Duodenal mucosa (tissue), 2 donors: ENCODE measurements around the gene ZDHHC8.

Experiments used
- H3K27ac ChIP-seq: one replicate; pipeline ENCODE4 v1.7.0; 2013; ENCODE audit warnings: low read depth, low read length
- H3K27me3 ChIP-seq, 2 donors: one replicate each; pipeline ENCODE4 v1.7.0; 2013; ENCODE audit warnings: low read length in 2 of 2, control low read depth in 1 of 2; ENCODE audit not compliant: insufficient read depth in 2 of 2, control insufficient read depth in 1 of 2
- H3K36me3 ChIP-seq, 2 donors: one replicate each; pipeline ENCODE4 v1.7.0; 2013; ENCODE audit warnings: low read length in 2 of 2, control low read depth in 1 of 2; ENCODE audit not compliant: insufficient read depth in 2 of 2, control insufficient read depth in 1 of 2
- H3K4me1 ChIP-seq, 2 donors: one replicate each; pipeline ENCODE4 v1.7.0; 2013; ENCODE audit warnings: low read length in 2 of 2, control low read depth in 1 of 2; ENCODE audit not compliant: insufficient read depth in 2 of 2, control insufficient read depth in 1 of 2
- H3K4me3 ChIP-seq, 2 donors: one replicate each; pipeline ENCODE4 v1.7.0; 2013; ENCODE audit warnings: low read length in 2 of 2, low read depth in 1 of 2
- H3K9ac ChIP-seq, 2 donors: one replicate each; pipeline ENCODE4 v1.7.0; 2013; ENCODE audit warnings: low read length in 2 of 2, low read depth in 1 of 2
- H3K9me3 ChIP-seq, 2 donors: one replicate each; pipeline ENCODE4 v1.7.0; 2013; ENCODE audit warnings: low read length in 2 of 2, control low read depth in 1 of 2; ENCODE audit not compliant: control insufficient read depth in 1 of 2

ZDHHC8 gene

DNA sequence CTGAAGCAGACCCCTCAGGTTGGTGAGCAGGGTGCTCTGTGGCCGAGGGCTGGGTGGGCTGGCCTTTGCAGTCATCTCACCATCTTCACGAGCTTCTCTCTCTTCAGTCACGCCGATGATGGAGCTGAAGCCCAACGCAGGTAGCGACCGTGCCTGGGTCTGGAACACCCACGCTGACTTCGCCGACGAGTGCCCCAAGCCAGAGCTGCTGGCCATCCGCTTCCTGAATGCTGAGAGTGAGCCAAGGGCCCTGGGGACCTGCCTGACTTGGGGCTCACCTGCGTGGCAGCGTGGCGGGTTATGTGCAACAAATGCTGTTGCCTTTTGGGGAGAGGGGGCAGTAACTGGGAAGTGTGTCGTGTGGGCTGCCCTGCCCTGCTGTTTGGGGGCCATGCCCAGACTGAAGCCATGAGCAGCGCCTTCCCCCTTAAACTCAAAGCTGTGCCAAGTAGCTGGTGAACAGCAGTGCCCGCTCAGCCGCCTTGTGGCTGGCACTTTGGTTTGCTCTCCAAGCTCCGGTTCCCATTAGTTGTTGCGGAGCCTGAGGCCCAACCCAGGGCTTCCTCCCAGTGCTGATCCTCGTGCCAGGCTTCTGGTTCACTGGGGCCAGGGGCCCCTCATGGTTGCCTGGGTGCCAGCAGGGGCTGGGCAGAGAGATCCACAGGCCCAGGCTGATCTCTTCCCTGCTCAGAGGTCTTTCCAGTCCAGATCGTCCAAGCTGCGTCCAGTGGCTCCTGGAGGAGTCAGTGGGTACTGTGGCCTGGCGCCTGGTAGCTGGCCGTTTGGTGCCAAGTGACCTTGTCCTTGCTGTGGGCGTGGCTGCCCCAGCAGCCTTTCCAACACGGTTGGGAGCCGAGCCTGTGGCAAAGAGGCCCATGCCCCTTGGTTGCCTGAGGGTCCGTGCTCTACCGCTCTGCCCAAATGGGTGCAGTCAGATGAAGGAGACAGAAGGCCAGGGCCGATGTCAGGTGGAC lies 6.1 kb upstream of the ZDHHC8 start:
- H3K27me3 ChIP-seq = no peaks in the 10 kb centered on the region
- peaks cover 0 to 18% of the 10 kb centered on the region in 2 donors for H3K4me1 ChIP-seq
- H3K27ac ChIP-seq = no peak overlapping the region
- no peak overlapping the region for H3K9ac ChIP-seq
- H3K36me3 ChIP-seq = peaks cover 38 to 59% of the 10 kb centered on the region in 2 donors
- H3K4me3 ChIP-seq = no peak overlapping the region
- H3K9me3 ChIP-seq = no peaks in the 10 kb centered on the region

DNA sequence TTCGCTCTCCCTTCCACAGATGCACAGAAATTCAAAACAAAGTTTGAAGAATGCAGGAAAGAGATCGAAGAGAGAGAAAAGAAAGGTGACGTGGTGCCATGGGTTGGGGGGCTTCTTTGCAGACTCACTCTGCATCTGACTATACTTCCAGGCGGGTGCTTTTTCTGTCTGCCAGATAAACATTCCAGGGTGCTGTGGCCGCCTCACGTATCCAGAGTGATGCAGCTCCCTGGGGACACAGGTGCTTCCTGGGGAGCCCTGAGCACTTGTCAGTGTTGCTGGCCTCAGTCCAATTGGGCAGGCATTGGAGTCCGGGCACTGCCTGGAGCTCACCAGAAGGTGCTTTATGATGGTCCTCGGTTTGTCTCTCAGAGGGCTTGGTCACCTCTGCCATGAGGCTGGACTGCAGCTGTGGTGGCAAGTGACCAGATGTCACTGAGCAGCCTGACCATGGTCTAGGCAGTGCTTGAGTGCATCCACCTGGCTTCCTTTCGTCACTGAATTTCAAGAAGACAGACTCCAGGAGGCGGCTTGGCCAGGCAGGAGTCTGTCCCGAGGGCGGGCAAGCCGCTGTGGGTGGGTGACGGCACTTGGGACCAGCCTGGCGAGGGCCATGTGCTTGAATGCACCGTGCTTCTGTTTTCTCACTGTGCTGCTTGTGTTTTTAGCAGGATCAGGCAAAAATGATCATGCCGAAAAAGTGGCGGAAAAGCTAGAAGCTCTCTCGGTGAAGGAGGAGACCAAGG lies 5.1 kb upstream of the ZDHHC8 start:
- Histone ChIP-seq H3K27ac (no peak overlapping the region), H3K4me1 (peaks cover 0 to 21% of the 10 kb centered on the region in 2 donors), H3K9ac (no peak overlapping the region), H3K36me3 (peaks cover 35 to 53% of the 10 kb centered on the region in 2 donors), H3K4me3 (no peak overlapping the region), H3K27me3 (no peaks in the 10 kb centered on the region), H3K9me3 (no peaks in the 10 kb centered on the region)

DNA sequence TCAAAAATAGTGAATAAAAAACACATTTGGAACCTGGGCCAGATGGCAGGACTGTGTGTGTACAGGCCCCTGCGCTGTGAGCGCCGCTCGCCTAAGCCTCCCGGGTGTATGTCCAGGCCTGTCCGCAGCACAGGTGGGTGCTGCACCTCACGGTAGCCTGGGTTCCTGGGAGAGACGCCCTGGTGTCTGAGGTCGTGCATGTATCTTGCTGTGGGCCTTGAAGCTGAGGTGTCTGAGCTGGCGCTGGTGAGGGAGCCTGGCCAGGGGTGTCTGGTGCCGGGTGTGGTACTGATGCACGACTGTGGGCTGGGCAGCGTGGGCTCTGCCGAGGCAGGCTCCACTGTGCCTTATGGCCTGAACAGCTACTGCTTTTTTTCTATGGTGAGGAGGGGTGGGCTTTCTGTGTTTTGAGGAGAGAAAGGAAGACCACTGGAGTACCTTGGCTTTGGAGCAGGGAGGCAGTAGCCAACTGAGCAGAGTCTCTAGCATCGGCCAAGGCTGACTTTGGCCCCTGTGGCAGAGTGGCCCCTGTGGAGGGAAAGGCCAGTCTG lies 4.2 kb upstream of the ZDHHC8 start:
- Histone ChIP-seq H3K4me3 (no peak overlapping the region), H3K27ac (no peak overlapping the region), H3K9me3 (no peaks in the 10 kb centered on the region), H3K9ac (no peak overlapping the region), H3K4me1 (peaks cover 1 to 25% of the 10 kb centered on the region in 2 donors), H3K27me3 (no peaks in the 10 kb centered on the region), H3K36me3 (peaks cover 30 to 44% of the 10 kb centered on the region in 2 donors)

DNA sequence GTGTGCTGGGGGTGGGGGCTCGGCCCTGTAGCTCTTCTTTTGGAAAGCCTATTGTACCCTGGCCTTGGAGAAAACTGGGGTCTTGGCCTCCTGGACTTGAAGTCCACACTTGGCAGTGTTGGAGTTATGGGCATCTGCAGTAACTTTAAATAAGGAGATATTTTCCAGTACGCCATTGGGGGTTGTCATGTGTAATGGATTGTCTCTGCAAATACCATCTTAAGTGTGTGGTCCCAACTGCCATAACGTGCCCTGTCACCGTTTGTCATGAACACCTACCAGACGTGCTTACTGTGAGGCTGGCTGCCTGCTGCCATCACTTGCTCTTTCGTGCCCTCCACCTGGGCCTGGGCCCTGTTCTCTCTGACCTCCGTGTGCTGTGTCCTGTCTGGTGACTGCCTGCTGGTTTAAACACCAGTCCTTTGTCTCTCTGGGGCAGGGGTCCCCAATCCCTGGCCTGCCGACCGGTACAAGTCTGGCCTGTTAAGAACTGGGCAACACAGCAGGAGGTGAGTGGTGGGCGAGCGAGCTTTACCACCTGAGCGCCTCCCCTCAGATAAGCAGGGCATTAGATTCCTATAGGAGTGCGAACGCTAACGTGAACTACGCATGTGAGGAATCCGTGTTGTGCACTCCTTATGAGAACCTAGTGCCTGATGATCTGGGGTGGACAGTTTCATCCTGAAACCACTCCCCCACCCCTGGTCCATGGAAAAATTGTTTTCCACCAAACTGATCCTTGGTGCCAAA lies 3.6 kb upstream of the ZDHHC8 start:
- Histone ChIP-seq H3K4me3 (no peak overlapping the region), H3K4me1 (peaks cover 7 to 31% of the 10 kb centered on the region in 2 donors), H3K9me3 (no peaks in the 10 kb centered on the region), H3K36me3 (peaks cover 29 to 42% of the 10 kb centered on the region in 2 donors), H3K9ac (no peak overlapping the region), H3K27me3 (no peaks in the 10 kb centered on the region), H3K27ac (no peak overlapping the region)

DNA sequence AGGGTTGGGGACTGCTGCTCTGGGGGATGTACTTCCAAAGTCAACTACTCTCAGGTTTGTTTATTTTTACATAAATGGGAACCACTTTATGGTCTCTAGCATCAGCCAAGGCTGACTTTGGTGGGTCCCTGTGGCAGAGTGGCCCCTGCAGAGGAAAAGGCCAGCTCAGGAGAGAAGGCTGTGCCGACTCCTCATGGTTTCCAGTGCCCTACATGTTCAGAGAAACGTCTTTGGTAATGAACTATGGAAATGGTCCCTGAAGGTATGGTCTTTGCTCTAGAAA lies 3.0 kb upstream of the ZDHHC8 start:
- Histone ChIP-seq H3K4me3 (no peak overlapping the region), H3K9ac (no peak overlapping the region), H3K27me3 (no peaks in the 10 kb centered on the region), H3K4me1 (peaks cover 7 to 32% of the 10 kb centered on the region in 2 donors), H3K27ac (no peak overlapping the region), H3K36me3 (peaks cover 26 to 40% of the 10 kb centered on the region in 2 donors), H3K9me3 (no peaks in the 10 kb centered on the region)

DNA sequence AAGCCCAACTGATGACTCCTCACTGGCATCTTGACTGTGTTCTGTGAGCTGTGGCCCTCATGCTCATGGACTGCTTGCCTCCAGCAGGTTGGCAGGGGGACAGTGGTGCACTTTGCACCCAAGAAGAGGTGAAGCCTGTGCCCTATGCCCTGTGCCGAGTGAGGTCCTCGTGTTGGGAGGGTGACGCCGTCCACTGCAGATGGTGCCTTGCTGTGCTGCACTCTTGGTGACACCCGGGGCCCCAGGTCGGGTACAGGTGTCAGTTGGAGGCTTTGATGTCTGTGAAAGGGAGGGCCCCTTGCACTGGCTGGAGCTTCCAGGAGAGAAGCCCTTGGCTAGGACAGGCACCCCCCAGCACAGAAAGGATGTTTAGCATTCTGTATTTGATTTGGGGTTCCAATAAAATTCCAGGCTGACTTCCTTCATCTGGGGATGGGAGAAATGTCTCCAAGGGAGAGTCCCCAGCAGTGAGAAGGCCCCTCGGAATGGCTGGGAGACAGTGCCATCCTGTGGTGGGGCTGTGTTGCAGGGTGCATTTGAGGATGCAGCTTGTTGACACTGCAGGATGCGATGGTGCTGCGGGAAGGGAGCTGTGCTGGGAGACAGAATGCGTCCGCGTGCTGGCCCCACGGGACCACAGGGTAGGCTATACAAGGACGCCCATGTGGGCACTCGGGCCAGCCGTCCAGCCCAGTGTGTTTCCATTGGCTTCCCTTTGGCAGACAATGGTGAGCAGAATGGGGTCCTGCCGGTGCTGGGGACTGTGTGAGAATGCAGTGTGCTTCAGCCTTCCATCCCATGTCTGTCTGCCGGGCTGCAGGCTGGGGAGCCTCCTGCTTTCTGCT lies 2.5 kb upstream of the ZDHHC8 start:
- Histone ChIP-seq H3K27ac (no peak overlapping the region), H3K4me3 (no peak overlapping the region), H3K4me1 (peaks cover 7 to 32% of the 10 kb centered on the region in 2 donors), H3K27me3 (no peaks in the 10 kb centered on the region), H3K36me3 (peaks cover 21 to 34% of the 10 kb centered on the region in 2 donors), H3K9me3 (no peaks in the 10 kb centered on the region), H3K9ac (no peak overlapping the region)

DNA sequence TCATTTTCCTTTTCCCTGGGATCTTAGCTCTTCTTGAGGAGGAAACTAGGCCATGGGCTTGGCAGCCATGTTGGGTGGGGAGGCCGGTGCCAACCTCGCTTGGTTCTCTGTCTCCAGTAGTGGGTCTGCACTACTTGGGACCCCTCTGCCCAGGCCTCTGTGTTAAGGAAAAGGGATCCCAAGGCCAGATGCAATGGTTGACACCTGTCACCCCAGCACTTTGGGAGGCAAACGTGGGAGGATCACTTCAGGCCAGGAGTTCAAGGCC lies 1.9 kb upstream of the ZDHHC8 start:
- Histone ChIP-seq H3K9me3 (no peaks in the 10 kb centered on the region), H3K4me3 (no peak overlapping the region), H3K27ac (no peak overlapping the region), H3K9ac (no peak overlapping the region), H3K4me1 (peaks cover 7 to 32% of the 10 kb centered on the region in 2 donors), H3K36me3 (peaks cover 21 to 29% of the 10 kb centered on the region in 2 donors), H3K27me3 (no peaks in the 10 kb centered on the region)

DNA sequence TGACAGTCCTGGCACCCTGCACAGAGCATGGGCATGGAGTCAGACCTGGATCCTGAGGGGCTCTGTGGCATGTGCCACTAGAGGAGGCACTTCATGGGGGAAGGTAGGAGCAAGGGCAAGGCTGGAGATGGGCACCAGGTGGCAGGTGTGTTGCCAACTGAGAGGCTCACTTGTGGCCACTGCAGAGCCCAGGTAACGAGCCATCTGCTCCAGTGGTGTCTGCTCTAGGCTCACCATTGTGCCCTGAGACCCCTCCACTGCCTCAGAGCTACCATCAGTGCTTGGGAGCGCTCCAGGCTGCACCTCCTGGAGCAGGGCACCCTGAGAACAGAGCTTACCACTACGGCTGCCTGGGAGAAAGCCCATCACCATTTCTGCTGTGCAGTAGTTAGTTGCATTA lies 1.3 kb upstream of the ZDHHC8 start:
- no peak overlapping the region for H3K27ac ChIP-seq
- peaks cover 19 to 23% of the 10 kb centered on the region in 2 donors for H3K36me3 ChIP-seq
- no peak overlapping the region for H3K9ac ChIP-seq
- peak overlapping the region; percentile 43 to 57 for H3K4me3 ChIP-seq
- H3K9me3 ChIP-seq = no peaks in the 10 kb centered on the region
- H3K27me3 ChIP-seq = no peaks in the 10 kb centered on the region
- peaks cover 7 to 32% of the 10 kb centered on the region in 2 donors for H3K4me1 ChIP-seq

DNA sequence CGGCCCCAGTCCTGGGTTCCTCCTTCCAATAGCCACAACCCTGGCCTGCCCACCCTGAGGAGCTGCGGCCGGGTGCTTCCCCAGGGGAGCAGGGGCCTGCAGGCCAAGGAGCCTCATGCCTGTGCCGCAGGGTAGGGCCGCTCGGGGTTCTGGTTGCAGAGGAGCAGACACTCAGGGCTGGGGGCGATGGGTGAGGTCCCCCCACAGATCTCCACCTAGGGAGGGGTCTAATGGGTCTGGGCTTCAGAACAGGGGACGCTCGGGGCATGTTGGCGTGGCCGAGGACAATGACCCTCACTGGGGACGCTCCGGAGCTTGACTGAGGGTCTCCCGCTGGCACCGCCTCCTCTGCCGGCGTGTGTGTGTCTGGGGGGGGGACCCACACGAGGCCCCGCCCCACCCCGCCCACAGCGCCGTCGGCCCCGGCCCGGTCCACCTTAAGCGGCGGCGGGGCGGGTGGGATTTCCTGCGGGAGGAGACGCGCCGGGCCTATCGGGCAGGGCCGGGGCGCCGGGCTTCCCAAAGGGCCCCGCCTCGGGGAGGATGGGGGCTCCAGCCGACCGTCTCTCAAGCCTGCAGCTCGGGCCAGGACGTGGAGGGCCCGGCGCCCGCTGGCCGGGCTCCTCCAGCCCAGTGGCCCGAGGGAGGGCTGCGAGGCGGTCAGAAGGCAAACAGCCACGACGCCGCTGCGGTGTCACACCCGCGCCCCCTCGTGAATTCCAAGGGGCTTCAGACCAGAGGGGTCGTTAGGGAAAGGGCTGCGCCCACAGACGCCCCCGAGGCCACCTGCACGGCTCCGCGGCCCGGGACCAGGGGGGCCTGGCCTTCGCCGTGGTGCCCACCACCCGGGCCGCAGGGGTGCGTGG lies 640 bp upstream of the ZDHHC8 start:
- H3K27me3 ChIP-seq = no peaks in the 10 kb centered on the region
- H3K9me3 ChIP-seq = no peaks in the 10 kb centered on the region
- peaks cover 13 to 17% of the 10 kb centered on the region in 2 donors for H3K36me3 ChIP-seq
- H3K4me1 ChIP-seq = peaks cover 7 to 32% of the 10 kb centered on the region in 2 donors
- H3K27ac ChIP-seq = peak overlapping the region; percentile 26
- peak overlapping the region; percentile 57 to 82 for H3K4me3 ChIP-seq
- H3K9ac ChIP-seq = peak overlapping the region; percentile 42 to 43
